ENCODE results near the gene IL12RB2. TPM values are rescaled to one million over a fixed set of nuclear protein-coding genes. Genes with fewer than 3 reads are reported as not detected.

Gene IL12RB2
- total and polyA plus RNA-seq, 8 donors = 0.48 to 1.2 (median 0.69) TPM

DNA sequence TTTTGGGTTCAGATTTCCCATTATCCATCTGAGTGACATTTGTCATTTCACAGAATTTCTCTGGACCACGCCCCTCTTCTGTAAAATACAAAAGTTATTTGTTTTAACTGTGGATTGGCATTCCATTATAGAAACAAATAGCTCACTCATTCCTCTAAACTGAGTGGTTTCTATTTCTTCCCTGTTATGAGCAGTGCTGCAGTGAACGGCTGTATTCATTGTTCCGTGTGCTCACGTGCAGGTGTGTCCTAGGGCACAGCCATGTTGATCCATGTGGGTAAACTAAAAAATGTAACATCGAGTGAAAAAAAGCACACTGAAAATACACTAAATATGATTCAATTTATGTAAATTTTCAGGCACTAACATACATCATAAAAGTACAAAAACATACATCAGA lies 27.0 kb upstream of the IL12RB2 start:
- no peaks in the 10 kb centered on the region for H3K36me3 ChIP-seq
- DNase-seq (no peak), ATAC-seq (no peak)
- H3K27ac ChIP-seq = no peak overlapping the region
- intact Hi-C loops (cut with DNase I) = no loop called here
- TF ChIP-seq, protein P1, sequence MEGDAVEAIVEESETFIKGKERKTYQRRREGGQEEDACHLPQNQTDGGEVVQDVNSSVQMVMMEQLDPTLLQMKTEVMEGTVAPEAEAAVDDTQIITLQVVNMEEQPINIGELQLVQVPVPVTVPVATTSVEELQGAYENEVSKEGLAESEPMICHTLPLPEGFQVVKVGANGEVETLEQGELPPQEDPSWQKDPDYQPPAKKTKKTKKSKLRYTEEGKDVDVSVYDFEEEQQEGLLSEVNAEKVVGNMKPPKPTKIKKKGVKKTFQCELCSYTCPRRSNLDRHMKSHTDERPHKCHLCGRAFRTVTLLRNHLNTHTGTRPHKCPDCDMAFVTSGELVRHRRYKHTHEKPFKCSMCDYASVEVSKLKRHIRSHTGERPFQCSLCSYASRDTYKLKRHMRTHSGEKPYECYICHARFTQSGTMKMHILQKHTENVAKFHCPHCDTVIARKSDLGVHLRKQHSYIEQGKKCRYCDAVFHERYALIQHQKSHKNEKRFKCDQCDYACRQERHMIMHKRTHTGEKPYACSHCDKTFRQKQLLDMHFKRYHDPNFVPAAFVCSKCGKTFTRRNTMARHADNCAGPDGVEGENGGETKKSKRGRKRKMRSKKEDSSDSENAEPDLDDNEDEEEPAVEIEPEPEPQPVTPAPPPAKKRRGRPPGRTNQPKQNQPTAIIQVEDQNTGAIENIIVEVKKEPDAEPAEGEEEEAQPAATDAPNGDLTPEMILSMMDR (IDR thresholded peaks at IDR 0.05) = no peak
- H3K27me3 ChIP-seq = no peaks in the 10 kb centered on the region
- H3K4me1 ChIP-seq = no peaks in the 10 kb centered on the region
- H3K4me3 ChIP-seq = no peak overlapping the region
- no peaks in the 10 kb centered on the region for H3K9me3 ChIP-seq

DNA sequence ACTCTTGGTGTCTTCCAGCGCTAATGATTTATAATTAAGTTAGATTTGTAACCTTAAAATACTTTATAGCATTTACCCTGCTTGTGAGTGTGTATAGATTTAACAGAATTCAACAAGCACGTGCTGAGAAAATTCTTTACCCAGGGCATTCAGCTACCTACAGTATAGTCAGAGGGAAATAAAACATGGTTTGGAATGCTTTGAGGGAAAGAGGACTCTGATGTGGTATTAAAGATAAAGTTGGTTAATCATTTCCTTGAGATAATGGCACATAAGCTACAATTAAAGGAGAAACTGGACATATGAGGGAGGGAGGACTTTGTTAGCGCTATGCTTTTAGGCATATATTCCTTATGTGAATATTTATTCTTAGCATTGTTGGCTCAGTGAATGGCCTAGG lies 26.4 kb upstream of the IL12RB2 start:
- intact Hi-C loops (cut with DNase I) = no loop called here

DNA sequence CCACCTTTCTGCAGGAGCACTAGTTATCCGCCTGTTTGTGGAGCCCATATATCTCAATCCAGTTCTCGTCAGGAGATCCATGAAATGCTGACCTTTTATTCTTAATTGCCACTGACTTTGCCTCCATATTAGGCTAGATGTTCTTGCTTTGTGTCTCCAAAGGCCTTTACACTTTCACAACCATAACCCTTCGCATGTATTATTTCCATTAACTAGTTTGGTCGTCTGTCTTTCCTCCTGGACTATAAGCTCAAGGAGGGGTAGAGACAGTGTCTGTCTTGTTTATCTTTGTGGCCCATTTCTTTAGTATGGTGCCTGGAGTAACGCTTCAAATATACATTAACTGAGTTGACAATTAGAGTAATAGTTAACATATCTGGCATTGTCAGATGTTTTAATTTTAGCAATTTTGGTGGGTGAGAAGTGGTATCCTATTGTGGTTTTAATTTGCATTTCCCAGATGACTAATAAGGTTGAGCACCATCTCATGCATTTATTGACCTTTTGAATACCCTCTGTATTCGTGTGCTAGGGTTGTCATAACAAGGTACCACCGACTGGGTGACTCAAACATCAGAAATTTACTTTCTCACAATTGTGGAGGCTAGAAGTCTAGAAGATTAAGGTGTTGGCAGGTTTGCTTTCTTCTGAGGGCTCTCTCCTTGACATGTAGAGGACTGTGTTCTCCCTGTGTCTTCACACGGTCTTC lies 21.7 kb upstream of the IL12RB2 start:
- Histone ChIP-seq H3K27ac (no peak overlapping the region), H3K36me3 (no peaks in the 10 kb centered on the region), H3K4me1 (no peaks in the 10 kb centered on the region), H3K27me3 (no peaks in the 10 kb centered on the region), H3K9me3 (no peaks in the 10 kb centered on the region), H3K4me3 (no peak overlapping the region)
- intact Hi-C loops (cut with DNase I) = no loop called here
- TF ChIP-seq, protein P1 (IDR thresholded peaks at IDR 0.05) = no peak
- DNase-seq (no peak), ATAC-seq (no peak)

More for the DNA sequence above, 26.4 kb upstream of the IL12RB2 start:
- no peak for DNase-seq
- H3K4me3 ChIP-seq = no peak overlapping the region
- H3K27me3 ChIP-seq = no peaks in the 10 kb centered on the region
- no peaks in the 10 kb centered on the region for H3K4me1 ChIP-seq
- H3K36me3 ChIP-seq = no peaks in the 10 kb centered on the region
- TF ChIP-seq, protein P1 (IDR thresholded peaks at IDR 0.05) = no peak
- H3K27ac ChIP-seq = no peak overlapping the region
- H3K9me3 ChIP-seq = no peaks in the 10 kb centered on the region
- ATAC-seq = no peak

DNA sequence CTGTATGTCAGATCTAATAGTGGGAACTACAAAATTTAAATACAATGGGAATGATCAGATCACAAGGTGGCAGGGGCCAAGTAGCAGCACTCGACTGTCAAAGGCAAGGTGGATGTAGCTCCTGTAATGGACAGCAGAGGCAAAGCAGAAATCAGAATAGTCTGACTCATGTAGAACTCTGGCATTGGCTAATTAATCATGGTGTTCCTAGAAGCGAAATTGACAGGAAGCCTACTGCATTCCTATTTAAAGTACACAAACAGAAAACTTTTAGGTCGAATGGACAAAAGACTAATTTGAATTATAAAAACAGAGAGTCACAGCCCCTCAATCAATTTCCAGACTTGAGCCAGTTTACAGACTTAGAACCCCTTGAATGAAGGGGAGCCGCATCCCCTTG lies 17.4 kb upstream of the IL12RB2 start:
- no peak for DNase-seq
- Histone ChIP-seq H3K36me3 (no peaks in the 10 kb centered on the region), H3K27ac (no peak overlapping the region), H3K4me3 (no peak overlapping the region), H3K27me3 (no peaks in the 10 kb centered on the region), H3K4me1 (no peaks in the 10 kb centered on the region), H3K9me3 (no peaks in the 10 kb centered on the region)
- ATAC-seq = no peak
- intact Hi-C loops (cut with DNase I) = no loop called here
- TF ChIP-seq, protein P1 (IDR thresholded peaks at IDR 0.05) = no peak

DNA sequence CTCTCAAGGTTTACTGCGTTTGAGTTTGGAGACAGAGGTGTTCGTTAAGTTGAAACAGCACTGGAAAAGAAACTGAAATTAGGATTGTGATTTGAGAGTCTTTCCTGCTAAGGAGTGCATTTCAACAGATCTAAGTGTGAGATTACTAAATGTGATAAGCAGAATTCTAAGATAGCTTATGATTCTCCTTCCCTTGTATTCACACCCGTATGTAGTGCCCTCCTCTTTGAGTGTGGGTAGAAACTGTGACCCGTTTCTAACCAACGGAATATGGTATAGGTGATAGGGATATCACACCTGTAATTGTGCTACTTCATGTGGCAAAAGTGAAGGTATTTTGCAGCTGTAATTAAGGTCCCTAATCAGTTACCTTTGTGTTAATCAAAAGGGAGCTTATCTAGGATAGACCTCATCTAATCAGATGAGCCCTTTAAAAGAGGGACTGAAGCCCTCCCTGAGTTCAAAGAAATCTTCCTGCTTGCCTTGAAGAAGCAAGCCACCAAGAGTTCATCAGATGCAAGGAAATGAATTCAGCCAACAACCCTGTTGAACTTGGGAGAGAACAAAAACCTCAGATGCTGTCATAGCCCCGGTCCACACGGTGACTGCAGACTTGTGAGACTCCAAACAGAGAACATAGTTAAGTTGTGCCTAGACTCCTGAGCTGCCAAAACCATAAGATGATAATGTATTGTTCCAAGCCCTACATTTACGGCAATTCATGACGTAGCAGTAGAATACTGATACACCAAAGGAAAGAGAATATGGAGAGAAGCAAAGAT lies 12.6 kb upstream of the IL12RB2 start:
- intact Hi-C loops (cut with DNase I) = no loop called here
- TF ChIP-seq, protein P1 (IDR thresholded peaks at IDR 0.05) = no peak
- Histone ChIP-seq H3K36me3 (no peaks in the 10 kb centered on the region), H3K27me3 (no peaks in the 10 kb centered on the region), H3K4me1 (no peaks in the 10 kb centered on the region), H3K4me3 (no peak overlapping the region), H3K9me3 (no peaks in the 10 kb centered on the region), H3K27ac (no peak overlapping the region)
- DNase-seq = no peak
- no peak for ATAC-seq
